CD4-positive, alpha-beta T cell treated with Interleukin-4 for 1 hour (primary cell): ENCODE measurements around the gene PDE4D.
"Not testable (repeated sequence)": the region's sequence is repeated elsewhere in the genome, so short reads cannot be mapped to it uniquely, and the experiment has no call there.

Experiments used
- DNase-seq, 2 donors: peaks; one replicate each; pipeline ENCODE4 v3.0.0-alpha.2; 2020 to 2022

Gene PDE4D

DNA sequence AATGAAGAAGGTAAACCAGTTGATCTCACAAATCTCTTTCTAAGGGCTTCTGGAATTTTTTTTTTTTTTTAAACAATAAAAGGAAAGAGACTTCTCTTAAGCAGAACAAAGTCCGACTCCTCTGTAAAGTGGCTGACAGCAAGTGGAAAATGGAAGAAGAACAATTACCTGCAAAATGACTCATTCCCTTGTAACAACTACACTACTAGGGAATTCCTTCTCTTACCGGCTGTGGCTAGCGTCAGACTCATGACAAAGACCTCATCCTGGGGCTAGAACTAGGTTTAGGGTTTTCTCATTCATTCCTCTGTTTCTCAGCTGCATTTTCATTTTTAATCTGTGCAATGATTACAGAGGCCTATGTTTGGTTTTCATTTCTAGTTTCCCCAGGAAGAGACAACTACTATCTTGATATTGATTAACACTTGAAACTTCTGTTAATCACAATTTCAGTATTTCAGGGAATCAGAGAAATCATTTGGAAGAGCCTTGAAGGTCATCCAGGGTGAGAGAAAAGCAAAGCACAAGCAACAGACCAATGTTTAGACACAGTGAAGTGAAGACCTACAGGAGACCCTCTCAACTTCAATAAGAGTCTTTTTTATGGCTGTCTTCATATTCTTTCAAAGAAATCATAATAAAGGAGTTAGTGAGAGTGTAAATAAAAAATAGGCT, 872.8 kb downstream of the PDE4D start:
- DNase-seq = no peak

- no peak for DNase-seq
These were observed 874.4 kb downstream of the PDE4D start for GRCh38 chr5:59019078-59019477.

DNA sequence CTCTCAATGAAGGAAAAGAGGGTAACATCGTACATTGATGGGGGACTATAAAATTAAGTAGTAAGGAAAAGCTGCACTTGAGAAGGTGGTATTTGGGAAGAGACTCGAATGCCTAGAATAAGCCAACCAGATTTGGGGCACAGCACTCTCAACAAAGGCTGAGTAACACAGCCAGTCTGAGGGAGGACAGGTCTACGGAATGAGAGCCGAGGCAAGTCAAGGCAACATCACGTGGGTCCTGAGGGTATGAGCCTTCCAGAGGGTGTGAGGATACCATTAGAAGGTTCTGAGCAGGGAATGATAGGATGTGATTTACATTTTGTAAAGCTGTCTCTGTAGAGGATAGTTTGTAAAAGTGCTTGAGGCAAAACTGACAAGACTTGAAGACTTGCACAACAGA, 876.6 kb downstream of the PDE4D start:
- DNase-seq = no peak

DNA sequence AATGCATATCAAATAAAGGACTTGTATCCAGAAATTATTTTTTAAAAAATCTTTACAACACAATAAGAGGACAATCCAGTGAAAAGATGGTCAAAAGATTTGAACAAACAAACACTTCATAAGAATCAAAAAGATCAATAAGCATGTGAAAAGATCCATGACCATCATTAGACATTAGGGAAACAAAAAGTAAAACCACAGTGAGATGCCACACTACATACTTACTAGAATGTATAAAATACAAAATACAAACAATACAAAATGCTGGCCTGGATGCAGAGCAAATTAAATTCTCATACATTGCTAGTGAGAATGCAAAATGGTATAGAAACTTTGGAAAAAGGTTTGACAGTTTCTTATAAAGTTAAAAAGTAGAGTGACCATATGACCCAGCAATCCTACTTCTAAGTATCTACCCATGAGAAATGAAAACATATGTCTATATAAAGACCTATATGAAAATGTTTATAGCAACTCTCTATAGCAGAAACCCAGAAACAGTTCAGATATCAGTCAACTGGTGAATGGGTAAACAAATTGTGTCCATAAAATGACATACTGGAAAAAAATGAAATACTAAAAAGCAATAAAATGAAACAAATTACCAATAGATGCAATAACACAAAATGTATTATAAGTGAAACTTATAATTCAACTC, 884.6 kb downstream of the PDE4D start:
- DNase-seq = no peak

- peak in 1 of 2 donors; percentile 44 for DNase-seq
These were observed 886.0 kb downstream of the PDE4D start for GRCh38 chr5:59007460-59008063.

DNA sequence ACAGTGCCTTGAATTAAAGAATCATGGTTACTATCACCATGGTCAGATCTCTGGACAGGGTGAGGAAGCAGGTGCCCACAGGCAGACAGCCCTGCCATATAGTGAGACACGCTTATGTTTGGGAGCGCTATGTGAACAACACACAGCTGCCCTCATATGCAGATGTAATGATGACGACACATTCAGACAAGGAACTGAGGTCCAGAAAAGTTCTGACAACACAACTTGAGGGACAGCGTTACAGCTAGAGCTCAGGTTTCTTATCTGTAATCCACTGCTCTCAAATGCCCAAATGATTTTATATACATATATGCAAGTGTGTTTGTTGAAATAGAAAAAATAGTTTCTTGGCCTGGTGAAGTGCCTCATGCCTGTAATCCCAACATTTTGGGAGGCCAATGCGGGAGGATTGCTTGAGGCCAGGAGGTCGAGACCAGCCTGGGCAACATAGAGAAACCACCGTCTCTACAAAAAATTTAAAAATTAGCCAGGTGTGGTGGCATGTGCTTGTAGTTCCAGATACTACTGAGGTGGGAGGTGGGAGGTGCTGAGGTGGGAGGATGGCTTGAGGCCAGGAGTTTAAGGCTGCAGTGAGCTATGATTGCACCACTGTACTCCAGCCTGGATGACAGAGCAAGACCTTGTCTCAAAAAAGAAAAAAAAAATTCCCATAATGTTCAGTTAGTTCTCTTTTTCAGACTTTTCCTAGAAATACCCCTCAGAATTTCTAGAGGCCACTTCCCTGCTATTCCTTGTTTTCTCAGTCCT, 887.4 kb downstream of the PDE4D start:
- DNase-seq = no peak

- DNase-seq = no peak
These were observed 889.9 kb downstream of the PDE4D start for GRCh38 chr5:59003641-59004040.

- no peak for DNase-seq
These were observed 890.4 kb downstream of the PDE4D start for GRCh38 chr5:59003124-59003523.

DNA sequence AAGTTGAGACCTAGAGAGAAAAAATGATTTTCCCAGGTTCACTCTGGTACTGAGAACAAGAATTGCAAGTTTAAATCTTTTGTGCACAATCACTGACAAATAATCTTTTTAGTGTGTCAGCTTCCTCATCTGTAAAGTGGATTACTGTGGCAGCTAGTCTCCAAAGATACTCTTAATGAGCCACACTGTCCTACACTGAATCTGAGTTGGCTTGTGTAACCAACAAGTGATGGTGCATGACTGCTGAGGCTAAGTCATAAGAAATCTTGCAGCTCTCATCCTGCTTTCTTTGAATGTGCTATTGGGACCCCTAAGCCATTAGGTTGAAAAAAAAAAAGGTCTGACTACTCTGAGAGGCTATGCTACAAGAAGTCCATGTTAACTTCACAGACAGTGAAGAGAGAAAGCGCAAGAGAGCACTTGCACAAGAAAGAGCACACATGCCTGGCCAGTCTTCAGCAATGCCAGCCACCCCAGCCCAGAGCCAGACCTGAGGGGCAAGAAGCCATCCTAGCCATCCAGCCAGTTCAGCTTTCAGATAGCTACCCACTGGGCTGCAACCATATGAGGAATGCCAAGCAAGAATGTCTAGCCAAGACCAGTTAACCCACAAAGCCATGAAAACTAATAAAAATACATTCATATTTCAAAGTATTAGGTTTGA, 891.2 kb downstream of the PDE4D start:
- no peak for DNase-seq

- no peak for DNase-seq
These were observed 891.8 kb downstream of the PDE4D start for GRCh38 chr5:59001716-59002115.

DNA sequence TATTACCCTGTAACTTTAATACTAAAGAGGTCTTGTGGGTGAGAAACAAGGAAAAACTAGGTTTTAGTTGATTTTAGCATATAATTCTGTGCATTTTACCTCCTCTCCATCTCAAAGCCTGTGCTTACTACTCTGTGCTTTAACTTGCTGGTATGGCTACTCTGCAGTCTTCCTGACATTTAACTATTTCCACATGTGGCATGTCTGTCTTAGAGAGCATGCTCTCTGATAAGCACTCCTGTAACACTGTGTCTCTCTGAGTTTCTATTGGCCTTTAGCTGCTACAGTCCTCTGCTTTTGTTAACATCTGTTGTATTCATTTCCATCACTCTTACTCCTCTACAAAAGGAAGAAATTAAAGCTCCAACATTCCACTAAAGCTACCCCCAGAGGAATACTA, 892.4 kb downstream of the PDE4D start:
- no peak for DNase-seq

DNA sequence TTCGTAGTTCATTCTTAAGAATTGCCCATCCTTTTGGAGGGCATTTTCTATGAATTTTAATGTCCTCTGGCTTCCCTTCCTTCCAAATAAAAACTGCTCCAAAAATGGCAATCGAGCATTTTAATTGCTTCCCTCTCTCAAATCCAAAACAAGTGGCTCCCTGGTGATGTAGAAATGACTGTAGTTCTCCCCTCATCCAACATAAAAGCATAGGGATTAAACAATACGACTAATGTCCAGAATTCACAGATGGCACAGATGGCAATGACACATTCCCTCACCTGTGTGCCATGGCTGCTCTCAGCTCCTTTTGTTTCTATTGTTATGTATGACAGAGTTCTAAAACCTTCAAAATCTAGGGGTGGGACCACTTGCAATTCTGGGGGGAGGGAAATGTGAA, 893.3 kb downstream of the PDE4D start:
- no peak for DNase-seq

DNA sequence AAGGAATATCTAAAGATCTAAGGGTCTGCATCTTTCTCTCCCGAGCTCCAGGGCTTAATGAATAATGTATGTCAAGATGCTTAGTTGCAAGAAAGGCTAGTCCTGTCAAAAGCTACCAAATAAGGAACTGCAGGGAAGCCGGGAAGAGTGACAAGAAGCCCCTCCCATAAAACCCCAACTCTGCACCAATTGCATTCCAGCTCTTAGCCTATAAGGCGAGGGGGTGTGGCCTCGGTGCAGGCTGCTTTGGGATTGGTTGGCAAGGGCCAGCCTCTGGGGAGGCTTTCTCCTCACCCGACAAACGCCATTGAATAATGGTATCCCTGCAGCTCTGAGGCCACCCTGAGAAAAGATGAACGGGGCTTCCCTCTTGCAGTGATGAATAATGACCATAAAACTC, 893.7 kb downstream of the PDE4D start:
- no peak for DNase-seq

- no peak for DNase-seq
These were observed 895.0 kb downstream of the PDE4D start for GRCh38 chr5:58998544-58998943.

DNA sequence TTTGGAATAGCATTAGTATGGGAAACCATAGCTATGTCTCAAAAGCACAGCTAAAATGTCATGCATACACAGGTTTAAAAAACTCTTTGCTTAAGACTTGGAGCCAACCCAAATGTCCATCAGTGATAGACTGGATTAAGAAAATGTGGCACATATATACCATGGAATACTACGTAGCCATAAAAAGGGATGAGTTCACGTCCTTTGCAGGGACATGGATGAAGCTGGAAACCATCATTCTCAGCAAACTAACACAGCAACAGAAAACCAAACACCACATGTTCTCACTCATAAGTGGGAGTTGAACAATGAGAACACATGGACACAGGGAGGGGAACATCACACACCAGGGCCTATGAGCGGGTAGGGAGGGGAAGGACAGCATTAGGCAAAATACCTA, 897.7 kb downstream of the PDE4D start:
- DNase-seq = not testable (repeated sequence)

DNA sequence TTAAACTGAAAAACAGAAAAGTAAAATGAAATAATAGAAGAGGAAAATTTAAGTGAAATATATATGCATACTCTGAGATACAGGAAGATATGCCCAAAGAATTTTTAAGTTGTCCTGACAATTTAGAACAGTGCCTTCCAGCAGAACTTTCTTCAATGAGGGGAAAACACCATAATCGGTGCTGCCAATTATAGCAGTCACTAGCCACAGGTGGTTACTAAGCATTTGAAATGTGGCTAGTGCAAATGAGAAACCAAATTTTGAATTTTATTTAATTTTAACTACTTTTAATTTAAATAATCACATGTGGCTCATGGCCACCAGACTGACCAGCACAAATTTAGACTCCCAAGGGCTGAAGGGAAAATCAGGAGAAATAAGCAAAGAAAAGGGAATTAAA, 900.1 kb downstream of the PDE4D start:
- DNase-seq = no peak

DNA sequence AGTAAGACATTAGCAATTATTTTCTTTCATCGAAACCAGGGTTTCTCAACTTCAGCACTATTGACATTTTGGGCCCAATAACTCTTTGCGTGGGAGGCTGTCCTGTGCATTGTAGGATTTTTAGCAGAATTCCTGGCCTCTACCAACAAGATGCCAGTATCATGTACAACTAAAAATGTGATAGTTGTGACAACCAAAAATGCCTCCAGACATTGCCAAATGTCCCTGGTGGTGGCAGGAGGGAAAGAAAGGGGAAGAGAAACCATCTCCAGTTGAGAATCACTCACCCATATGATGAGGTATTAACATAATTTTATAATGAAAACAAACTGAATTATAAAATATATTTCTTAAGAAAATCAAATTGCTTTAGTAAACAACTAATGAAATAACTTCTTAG, 904.6 kb downstream of the PDE4D start:
- DNase-seq = no peak

DNA sequence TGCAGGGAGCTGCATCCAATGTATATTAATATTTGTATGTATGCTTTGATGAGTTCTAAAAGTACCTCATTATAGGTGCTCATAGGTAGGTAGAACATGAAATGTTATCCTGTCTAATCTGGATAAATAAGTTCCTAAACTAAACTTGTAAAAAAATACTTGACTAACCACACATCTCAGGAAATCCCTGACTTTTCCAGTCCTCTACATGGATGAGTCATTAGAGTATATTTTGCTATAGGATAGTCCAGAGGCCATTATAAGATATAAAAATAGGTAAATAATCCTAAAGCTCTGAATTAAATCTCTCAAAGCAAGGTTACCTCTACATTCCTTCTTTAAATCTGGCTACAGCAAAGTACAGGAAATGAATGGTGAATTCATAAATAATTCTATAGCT, 906.3 kb downstream of the PDE4D start:
- no peak for DNase-seq

- DNase-seq = no peak
These were observed 907.2 kb downstream of the PDE4D start for GRCh38 chr5:58986281-58986680.

- DNase-seq = no peak
These were observed 907.8 kb downstream of the PDE4D start for GRCh38 chr5:58985759-58986158.

DNA sequence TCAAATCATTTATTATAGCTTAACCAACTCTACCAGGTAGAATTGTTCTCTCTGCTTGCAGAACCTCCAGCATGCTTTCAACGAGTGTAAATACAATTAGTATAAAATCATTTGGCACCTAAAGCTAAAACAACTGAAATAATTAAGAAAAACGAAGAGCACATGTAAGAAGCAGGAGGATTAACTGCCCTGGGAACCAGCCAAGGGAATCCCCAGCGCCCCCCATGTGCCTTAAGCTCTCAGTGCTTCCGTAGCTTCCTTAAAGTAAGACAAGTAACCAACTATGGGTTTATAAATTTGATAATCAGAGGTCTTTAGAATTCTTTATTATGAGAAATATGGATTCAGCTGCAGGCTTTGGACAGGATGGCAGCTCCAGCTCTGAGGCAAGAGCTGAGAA, 908.2 kb downstream of the PDE4D start:
- no peak for DNase-seq

GRCh38 chr5:58983526-58984452, 909.7 kb downstream of the PDE4D start:
- no peak for DNase-seq
